G401.6 (cell line): ENCODE results near the gene TSPEAR.
"Not testable (repeated sequence)": the region's sequence is repeated elsewhere in the genome, so short reads cannot be mapped to it uniquely, and the experiment has no call there.

Source experiments
- FAIRE-seq: peaks from 2 replicates; lab custom pipeline; 2012; peaks lifted over from hg19 to GRCh38; lab: Jason Lieb, UNC

Gene TSPEAR

GRCh38 chr21:44482581-44483287 is 228.6 kb downstream of the TSPEAR start:
- no peak for FAIRE-seq

- FAIRE-seq = no peak
Observed at GRCh38 chr21:44480200-44481053, 230.9 kb downstream of the TSPEAR start.

- not testable (repeated sequence) for FAIRE-seq
Observed at GRCh38 chr21:44479556-44480199, 231.7 kb downstream of the TSPEAR start.

- no peak for FAIRE-seq
Observed at GRCh38 chr21:44478801-44479167, 232.6 kb downstream of the TSPEAR start.

GRCh38 chr21:44478124-44478800 is 233.1 kb downstream of the TSPEAR start:
- no peak for FAIRE-seq

GRCh38 chr21:44477712-44478111 is 233.7 kb downstream of the TSPEAR start:
- no peak for FAIRE-seq

GRCh38 chr21:44477131-44477530 is 234.2 kb downstream of the TSPEAR start:
- FAIRE-seq = no peak

GRCh38 chr21:44475266-44475845 is 236.0 kb downstream of the TSPEAR start:
- no peak for FAIRE-seq

GRCh38 chr21:44473915-44474555 is 237.3 kb downstream of the TSPEAR start:
- no peak for FAIRE-seq

- FAIRE-seq = no peak
Observed at GRCh38 chr21:44471996-44472395, 239.4 kb downstream of the TSPEAR start.

- FAIRE-seq = no peak
Observed at GRCh38 chr21:44471341-44471740, 240.0 kb downstream of the TSPEAR start.

- FAIRE-seq = no peak
Observed at GRCh38 chr21:44467859-44468195, 243.5 kb downstream of the TSPEAR start.

- no peak for FAIRE-seq
Observed at GRCh38 chr21:44466996-44467858, 244.1 kb downstream of the TSPEAR start.

GRCh38 chr21:44466351-44466954 is 244.9 kb downstream of the TSPEAR start:
- no peak for FAIRE-seq

GRCh38 chr21:44464351-44464750 is 247.0 kb downstream of the TSPEAR start:
- no peak for FAIRE-seq

GRCh38 chr21:44463724-44464123 is 247.6 kb downstream of the TSPEAR start:
- no peak for FAIRE-seq

GRCh38 chr21:44462834-44463200 is 248.6 kb downstream of the TSPEAR start:
- FAIRE-seq = no peak

- no peak for FAIRE-seq
Observed at GRCh38 chr21:44462086-44462833, 249.1 kb downstream of the TSPEAR start.

- no peak for FAIRE-seq
Observed at GRCh38 chr21:44461464-44462001, 249.8 kb downstream of the TSPEAR start.
